NCI-H1417 (cell line): ENCODE measurements around the gene TMEM87B.
"Not testable (repeated sequence)": the region's sequence is repeated elsewhere in the genome, so short reads cannot be mapped to it uniquely, and the experiment has no call there.

Source experiments
- DNase-seq, 3 experiments: peaks; one replicate each; lab custom pipeline; 2025; lab: John Stamatoyannopoulos, UW

TMEM87B gene

DNA sequence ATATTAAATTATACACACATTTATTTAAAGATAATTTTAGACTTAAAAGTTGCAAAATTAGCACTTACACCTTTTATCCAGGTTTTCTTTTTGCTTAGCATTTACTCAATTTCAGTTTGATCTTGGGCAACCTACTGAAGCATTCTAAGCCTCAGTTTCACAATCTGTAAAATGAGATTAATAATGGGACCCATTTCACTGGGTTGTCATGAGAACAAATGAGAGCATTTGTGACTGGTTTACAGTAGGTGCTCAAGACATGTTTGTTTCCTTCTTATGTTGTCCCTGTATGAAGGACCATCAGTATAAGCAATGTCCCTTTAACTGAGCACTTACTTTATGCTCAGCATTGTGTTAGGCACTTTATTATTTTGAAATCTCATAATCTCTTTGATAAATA lies 78.3 kb downstream of the TMEM87B start:
- DNase-seq, result no peak

- DNase-seq, result no peak
Observed at GRCh38 chr2:112134120-112134519, 79.1 kb downstream of the TMEM87B start.

- DNase-seq, result no peak
Observed at GRCh38 chr2:112136096-112136495, 81.0 kb downstream of the TMEM87B start.

GRCh38 chr2:112137516-112138158 lies 82.6 kb downstream of the TMEM87B start:
- DNase-seq, result peak in 2 of 3 experiments; percentile 52 to 61

- DNase-seq, result peak in 2 of 3 experiments; percentile 52 to 61
Observed at GRCh38 chr2:112138159-112139032, 83.3 kb downstream of the TMEM87B start, which contains the start of gene FBLN7. Gene FBLN7 (plus strand): TSS chr2:112138385. CDS start chr2:112138656, 271 bp downstream.

DNA sequence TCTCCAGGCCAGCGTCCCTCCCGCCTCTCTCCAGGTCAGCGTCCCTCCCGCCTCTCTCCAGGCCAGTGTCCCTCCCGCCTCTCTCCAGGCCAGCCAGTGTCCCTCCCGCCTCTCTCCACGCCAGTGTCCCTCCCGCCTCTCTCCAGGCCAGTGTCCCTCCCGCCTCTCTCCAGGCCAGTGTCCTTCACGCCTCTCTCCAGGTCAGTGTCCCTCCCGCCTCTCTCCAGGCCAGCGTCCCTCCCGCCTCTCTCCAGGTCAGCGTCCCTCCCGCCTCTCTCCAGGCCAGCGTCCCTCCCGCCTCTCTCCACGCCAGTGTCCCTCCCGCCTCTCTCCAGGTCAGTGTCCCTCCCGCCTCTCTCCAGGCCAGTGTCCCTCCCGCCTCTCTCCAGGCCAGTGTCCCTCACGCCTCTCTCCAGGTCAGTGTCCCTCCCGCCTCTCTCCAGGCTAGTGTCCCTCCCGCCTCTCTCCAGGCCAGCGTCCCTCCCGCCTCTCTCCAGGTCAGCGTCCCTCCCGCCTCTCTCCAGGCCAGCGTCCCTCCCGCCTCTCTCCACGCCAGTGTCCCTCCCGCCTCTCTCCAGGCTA lies 84.1 kb downstream of the TMEM87B start:
- not testable (repeated sequence) for DNase-seq

GRCh38 chr2:112139661-112140204 lies 84.7 kb downstream of the TMEM87B start:
- not testable (repeated sequence) for DNase-seq

DNA sequence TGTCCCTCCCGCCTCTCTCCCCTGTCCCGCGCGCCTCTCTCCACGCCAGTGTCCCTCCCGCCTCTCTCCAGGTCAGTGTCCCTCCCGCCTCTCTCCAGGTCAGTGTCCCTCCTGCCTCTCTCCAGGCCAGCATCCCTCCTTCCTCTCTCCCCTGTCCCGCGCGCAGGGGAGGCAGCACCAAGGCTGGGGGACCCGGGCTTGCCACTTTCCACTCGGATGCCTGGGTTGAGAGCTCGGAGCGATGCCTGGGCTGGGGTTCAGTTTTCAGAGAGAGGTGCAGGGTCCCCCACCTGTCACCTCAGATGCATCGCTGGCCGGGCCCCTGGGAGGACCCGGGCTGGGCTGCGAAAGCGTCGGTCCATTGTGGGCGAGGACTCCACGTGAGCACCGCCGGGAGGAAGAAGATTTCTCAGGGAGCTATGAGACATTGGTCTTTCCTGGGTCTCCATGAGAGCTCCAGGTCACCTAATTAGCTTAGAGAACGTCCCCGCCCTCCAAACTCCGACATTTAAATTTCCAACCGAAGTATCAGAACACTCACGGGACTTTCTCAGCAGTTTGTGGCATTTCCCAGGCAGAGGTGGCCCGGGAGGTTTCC lies 85.2 kb downstream of the TMEM87B start:
- DNase-seq, result no peak

- DNase-seq, result no peak
Observed at GRCh38 chr2:112140899-112141625, 86.0 kb downstream of the TMEM87B start.

- peak; percentile 53 to 80 (median 73) for DNase-seq
Observed at GRCh38 chr2:112141626-112142007, 86.5 kb downstream of the TMEM87B start.

DNA sequence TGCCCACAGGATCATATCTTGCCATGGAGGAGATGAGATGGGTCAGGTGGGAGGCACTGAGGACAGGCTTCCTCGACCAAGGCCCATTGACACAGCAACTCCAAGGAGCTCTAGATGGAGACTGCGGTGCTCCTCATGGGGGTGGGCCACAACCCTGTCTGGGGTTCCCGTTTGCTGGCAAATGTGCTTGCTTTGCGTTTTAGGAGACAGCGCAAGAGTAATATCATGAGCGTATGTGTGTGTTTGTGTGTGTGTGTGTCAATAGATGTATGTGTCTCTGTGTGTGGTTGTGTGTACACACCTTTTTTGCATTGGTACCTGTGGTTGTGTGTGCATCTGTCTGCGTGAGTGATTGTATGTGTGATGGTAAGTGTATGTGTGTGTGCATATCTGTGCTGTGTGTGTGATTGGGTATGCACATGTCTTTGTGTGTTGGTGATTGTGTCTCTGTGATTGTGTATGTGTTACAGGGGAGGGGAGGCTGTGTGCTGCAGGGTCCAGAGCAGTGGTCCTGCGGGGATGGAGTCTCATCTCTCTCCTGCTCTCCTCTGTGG lies 87.5 kb downstream of the TMEM87B start:
- DNase-seq, result no peak

DNA sequence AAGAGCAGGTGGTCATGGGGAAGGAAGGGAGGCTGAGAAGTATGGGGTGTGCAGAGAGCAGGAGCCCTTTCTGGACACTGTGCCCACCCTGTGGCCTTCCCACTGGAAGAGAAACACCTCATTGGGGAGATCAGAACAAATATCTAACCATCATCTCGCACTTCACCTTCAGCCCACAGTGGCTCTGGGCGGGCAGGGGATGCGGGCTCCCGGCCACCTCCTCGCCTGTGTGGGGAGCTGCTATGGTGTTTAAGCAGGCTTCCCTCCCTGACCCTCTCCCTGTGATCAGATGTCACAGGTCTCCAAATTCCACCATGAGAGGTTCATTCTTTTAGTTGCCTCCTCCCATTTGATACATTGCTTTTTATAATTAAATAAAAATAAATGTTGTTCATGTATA lies 88.1 kb downstream of the TMEM87B start:
- no peak for DNase-seq

DNA sequence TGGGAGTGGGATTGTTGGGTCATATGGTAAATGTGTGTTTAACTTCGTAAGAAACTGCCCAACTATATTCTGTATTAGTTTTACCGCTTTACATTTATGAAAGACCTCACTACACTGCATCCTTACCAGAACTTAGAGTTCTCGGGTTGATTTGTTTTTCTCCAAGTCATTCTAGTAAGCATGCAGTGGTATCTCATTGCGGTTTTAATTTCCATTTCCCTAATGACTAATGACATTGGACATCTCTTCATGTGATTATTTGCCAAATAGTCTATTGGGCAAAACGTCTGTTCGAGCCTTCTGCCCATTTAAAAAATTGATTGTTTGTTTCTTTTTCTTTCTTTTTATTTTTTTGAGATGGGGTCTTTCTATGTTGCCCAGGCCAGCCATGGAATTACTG lies 89.9 kb downstream of the TMEM87B start:
- DNase-seq, result no peak

DNA sequence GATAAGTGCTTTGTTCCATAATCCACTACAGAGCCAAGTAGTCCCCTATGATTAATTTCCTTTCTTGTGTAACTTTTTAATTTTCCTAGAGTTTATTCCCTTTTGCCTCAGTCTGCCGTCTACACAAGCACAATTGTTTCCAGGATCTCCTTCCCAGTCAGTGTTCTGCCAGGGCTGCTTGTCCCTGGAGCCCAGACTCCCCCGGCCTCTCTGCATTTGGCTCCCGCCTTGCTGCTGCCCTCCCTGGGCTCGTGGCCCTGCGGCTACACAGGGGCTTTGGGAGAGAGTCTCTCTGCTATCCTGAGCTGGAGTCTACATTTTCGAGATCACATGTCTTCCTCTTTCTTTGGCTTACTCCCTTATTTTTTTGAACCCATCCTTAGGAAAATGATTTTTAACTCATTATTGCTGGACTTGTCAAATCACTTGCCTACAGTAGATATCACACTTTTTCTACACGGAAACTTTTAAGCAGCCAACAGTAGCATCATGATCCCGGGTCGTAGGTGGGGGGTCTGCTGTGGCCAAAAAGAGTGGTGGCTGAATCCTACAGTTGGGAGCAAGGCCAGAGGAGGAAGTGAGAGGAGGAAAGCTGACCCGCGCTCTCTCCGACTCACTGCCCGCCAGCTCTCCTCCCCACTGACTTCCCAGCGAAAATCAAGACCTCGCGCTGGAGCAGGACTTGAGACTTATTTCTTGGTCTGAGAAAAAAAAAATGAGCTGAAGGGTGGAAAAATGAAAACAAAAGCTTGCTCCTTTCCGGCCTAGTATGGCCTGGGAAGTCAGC lies 92.5 kb downstream of the TMEM87B start:
- DNase-seq, result no peak

DNA sequence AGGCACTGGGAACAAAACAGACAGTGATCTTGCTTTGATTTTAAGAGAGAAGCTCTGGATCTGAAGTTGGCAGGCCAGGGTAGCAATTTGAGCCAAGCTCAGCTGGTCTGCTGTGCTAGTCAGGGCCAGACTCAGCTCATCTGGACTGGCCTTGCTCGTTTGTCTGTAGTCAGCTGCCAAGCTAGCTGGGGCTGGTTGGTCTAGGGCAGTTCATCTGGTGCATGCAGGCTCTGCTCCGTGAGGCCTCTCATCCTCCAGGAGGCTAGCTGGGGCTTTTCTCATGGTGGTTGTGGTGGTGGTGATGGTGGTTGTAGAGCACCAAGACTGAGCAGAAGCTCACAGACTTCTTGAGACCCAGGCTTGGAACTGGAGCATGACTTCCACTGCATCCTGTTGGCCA lies 93.4 kb downstream of the TMEM87B start:
- DNase-seq, result no peak

GRCh38 chr2:112149194-112149593 lies 94.1 kb downstream of the TMEM87B start:
- no peak for DNase-seq

- no peak for DNase-seq
Observed at GRCh38 chr2:112149866-112150435, 94.9 kb downstream of the TMEM87B start.

GRCh38 chr2:112150447-112150846 lies 95.4 kb downstream of the TMEM87B start:
- DNase-seq, result no peak

- no peak for DNase-seq
Observed at GRCh38 chr2:112150851-112151250, 95.8 kb downstream of the TMEM87B start.

GRCh38 chr2:112151271-112151670 lies 96.2 kb downstream of the TMEM87B start:
- DNase-seq, result no peak
